HPDE6-E6E7 (cell line): Measurements from ENCODE around the gene NPAS2.

Source experiments
- DNase-seq: peaks from one replicate; pipeline ENCODE4 v3.0.0; 2011; ENCODE audit warnings: missing footprints; ENCODE audit errors: extremely low spot score

The NPAS2 gene

DNA sequence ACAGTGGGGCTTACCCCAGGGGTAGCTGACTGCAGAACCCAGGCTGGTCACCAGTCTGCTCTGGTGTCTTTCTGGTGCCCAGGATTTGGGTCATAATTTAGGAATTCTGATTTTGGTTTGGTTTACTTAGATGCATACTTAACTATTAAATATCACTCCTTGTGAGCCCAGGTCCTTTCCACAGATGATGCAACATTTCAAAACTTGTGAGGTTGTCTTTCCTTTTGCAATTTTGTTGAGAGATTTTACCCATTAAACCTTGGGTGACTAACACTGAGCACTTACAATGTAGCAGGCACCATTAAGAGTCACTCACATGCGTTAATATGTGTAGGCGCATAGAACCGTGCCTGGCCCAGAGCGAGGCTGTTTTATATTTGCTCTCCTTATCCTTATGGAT is 120.3 kb downstream of the NPAS2 start:
- DNase-seq, result no peak

DNA sequence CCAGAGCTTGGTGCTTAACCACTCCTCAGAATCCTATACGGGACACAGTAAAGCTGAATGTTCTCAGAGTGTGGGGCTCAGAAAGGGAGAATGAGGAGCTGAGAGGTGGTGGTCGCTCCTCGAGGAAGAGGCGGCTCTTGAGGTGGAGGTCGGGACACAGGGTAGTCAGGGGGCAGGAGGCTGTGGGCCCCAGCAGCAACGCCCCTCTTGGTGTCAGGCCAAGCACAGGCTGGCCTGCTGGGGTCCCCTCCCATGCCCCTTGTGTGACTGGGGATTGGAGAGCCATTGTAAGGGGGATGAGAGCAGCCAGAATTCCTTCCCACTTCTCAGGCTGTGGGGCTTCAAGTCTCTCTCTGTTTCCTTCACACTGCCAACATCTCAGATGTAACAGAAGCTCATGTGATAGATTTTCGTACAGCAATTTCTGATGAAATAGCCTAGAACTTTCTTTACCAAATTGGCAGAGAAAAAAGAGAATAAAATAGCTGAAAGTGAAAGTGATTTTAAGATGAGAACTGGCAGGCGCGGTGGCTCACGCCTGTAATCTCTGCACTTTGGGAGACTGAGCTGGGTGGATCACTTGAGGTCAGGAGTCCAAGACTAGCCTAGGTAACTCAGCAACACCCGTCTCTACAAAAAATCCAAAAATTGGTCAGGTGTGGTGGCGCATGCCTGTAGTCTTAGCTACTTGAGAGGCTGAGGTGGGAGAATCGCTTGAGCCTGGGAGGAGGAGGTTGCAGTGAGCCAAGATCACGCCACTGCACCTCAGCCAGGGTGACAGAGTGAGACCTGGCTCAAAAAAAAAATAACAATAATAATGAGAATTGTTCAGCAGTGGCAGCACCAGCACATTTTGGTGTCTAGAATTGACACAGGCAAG is 121.1 kb downstream of the NPAS2 start:
- no peak for DNase-seq

DNA sequence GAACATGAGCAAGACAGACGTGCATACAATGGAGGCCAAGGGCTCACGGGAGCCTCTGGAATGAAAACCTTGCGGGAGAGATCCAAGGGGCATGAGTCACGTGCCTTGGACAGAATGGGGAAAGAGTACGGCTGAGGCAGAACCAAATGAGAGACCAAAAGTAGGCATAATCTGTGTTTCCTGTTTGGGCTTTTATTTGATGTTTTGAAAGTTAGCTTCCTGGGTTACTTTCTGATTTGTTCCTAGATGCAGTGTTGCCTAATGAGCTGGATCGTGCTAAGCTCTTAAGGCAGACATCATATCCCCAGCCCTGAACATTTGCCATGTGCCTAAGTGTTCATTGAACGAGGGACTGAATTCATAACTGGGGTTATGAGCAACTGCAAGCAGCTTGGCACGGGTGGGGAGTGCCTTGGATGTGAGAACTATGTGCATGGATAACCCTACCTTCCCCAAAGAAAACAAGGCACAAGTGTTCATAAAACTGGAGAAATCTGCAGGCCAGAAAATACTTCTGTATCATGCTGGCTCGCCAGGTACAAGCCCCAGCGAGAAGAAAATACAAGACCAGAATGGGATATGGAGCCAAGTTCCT is 121.8 kb downstream of the NPAS2 start:
- no peak for DNase-seq

DNA sequence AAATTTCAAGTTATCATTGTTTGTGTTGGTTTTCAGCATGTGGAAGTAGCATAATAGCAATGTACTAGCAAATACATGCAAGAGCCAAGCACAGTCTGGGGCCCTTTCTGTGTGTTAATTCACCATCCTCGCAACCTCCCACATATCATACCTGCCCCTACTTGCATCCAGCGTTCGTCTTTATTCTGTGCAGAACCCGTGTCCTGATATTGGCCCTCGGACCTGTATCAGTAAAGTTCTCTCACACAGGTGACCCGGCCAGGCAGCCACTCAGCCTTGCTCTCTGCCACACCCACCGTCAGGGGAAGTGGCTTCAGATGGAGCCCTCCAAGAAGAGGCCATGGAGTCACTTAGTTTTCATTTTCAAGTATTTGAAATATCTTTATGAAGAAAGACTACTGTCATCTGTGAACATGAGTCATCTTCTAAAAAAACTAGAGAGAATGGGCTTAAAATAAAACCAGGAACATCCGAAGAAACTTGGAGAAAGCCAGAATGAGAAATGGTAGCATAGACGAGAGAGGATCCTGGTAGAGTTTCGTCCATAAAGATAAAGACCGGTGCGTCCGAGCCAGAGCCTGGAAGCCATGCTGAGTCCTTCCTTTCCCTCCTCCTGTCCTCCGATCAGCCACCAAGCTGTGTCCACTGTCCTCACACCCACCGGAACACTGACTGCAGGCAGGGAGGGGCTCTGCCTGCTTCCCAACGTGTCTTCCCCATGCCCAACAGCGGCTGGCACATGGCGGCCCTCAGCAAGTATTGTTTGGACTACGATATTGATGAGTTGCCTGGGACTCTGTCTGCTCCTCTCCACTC is 124.9 kb downstream of the NPAS2 start:
- DNase-seq, result no peak

GRCh38 chr2:100945433-100945740 is 125.4 kb downstream of the NPAS2 start:
- DNase-seq, result no peak

DNA sequence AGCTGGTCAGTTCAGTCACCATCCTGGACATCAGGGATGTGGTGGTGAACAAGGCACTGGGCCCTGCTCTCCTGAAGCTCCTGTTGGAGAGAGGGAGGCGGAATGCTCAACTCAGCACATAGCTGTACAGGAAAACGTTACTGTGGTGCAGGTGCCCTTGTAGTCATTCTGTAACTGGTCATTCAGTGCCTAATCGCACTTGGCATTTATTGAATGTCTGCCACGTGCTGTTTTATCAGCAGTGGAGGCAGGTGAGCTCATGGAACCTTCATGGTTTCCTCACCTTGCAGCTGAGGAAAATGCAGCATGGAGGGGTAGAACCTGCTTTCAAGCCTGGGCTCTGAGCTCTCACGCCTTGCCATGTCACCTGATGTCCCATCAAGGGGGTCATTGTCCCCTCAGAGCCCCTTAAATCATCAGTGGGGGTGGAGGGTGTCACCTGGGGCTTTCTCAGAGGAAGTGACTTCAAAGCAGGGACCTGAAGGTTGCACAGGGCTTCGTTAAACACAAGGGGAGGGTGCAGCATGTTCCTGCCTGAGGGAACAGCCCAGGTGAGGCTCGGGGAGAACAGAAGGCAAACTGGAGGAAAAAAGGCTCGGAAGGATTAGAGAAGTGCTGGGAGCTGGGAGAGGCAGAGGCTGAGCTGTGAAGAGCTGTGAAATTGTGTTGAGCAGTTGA is 126.1 kb downstream of the NPAS2 start:
- no peak for DNase-seq

DNA sequence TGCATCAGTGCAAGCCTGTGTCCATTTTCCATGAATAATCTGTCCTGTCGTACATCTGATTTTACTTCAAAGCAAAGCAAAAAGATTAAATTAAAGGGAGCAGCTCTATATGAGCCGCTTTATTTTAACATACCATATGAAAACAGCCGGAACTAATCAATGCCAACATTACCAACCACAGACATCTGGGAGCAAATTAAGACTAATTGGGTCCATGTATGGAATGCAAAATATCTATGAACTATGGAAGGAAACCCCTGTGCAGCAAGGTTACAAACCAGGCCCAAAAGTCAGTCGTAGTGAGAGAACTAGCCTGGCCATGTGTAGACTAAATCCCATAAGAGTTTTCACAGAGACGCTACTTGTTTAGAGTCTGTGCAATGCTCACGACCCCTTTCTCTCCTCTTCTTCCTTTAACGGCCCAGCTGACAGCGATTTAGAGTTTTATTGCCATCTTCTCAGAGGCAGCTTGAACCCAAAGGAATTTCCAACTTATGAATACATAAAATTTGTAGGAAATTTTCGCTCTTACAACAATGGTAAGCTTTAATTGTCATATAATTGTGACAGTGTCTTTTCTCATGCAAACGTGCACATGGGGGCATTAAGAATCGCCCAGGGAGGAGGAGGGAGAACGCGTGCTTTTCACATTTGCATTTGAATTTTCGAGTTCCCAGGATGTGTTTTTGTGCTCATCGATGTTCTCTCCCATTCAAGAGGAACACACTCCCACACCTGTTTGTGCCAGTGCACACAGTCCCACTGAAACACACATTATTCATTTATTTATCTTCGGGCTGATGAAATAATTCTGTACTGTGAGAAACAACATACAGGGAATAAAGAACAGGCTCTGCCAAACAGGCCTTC is 129.2 kb downstream of the NPAS2 start:
- no peak for DNase-seq

GRCh38 chr2:100952512-100952911 is 132.6 kb downstream of the NPAS2 start:
- no peak for DNase-seq

DNA sequence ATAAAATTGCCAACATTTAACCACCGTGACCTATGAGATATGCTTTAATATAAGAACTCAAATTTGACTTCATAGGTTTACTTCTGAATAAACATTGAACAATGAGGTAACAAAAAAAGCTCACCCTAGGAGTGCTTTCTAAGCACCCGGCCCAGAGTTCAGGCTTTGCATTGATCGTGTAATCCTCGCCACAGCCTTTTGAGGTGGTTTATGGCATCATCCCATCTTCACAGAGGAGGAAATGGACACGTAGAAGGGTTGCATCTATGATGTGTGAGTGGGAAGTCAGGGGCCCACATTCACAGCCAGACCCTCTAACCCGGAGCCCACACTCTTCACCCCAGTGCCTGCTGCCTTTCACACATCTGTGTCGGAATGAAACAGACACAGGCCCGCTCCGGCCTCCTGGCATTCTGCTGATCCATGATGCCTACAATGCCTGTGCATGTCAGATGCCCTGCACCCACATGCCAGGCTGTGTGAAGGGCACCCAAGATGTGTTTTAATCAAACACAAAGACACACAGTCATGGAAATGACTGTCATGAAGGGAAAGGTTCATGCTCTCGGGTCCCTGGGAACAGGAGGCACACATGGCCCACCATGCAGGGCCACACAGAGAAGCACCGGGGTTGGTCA is 133.6 kb downstream of the NPAS2 start:
- DNase-seq, result no peak

GRCh38 chr2:100954044-100954420 is 134.1 kb downstream of the NPAS2 start:
- no peak for DNase-seq

DNA sequence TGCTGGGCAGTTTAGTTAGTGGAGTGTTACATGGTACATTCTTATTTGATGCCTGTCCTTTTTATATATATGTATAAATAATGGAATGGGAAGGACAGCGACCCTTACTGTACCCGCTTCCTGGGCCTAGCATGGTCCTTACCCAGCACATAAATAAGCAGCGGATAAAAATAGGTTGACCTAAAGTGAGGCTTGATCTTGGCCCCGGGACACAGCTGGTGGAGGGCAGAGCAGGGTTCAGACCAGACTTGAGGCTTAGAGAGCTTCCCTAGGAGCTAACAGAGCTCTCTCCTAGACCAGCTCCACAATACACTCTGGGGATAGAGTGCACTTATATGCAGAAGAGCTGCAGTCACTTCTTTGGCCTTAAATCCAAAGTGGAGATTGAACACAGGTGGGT is 135.3 kb downstream of the NPAS2 start:
- DNase-seq, result no peak

GRCh38 chr2:100956081-100956480 is 136.1 kb downstream of the NPAS2 start:
- DNase-seq, result no peak

DNA sequence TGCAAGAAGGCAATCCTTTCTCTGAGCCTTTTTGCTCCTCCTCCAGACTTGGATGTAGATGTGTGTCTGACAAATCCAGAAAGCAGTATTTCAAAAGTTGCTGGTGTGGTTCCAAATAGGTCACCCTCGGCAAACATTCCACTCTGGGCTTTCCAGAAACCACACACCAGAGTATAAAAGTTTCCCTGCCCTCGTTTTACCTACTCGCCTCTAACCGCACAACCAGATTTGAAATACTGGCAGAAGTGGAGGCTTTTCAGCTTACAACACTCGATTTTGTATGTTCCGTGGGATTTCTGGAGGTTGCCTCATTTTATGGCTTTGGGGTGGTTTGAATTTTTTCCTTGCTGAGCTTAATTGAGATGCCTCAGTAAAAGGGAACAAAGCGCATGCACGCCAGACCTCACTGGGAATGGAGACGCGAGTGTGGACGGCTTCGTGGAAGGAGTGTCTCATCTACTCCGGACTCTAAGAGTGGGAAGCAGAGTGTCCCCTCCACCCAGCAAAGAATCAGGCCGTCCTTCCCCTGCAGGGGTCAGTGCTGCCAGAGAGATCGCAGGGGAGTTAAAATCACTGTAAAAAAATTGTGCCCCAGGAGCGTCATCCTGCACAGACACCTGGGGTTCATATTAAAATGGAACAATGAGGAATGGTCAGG is 138.2 kb downstream of the NPAS2 start:
- no peak for DNase-seq

DNA sequence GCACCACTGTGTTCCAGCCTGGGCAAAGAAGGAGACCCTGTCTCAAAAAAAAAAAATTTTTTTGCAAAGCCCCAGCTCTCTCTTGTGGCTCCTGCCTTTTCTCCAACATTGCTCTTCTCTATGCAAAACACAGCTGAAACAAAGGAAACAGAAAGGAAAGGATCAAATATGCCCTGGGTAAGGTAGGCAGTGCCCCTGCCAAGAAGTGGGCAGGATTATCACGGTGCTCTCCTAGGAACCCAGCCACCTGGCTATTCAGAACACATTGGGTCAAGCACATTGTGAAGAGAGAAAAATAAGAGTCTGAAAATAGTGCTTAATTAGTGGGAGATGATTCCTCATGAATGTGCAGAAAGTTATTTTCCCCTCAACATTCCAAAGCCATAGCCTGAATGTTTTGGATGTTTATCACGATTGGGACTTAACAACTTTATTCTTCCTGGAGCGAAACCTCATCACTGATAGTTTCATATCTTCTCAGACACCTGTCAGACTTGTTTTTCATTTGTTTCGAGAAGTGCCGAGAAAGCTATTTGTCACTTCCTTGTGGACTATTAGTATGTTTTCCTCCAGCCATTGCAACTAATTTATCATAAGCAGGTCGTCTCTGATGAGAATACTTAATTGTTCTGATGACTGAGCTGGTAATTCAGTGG is 139.4 kb downstream of the NPAS2 start:
- no peak for DNase-seq

DNA sequence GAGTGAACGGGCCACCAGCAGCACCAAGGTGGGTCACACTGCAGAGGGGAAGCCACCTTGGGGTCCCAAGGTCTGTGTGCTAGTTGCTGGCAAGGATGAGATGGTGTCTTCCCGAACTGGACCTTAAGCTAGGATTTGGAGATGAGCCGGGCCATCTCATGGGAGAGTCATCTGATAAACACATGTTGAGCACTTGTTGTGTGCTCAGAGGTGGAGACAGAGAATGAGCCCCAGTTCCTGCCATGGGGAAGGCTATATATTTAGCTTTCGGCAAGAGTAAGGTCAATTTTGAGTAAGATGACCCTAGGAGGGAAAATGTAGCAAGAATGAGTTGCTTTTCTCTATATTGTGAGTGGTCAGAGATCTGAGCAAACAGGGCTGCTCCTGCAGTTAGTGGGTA is 140.7 kb downstream of the NPAS2 start:
- no peak for DNase-seq

GRCh38 chr2:100962366-100963025 is 142.6 kb downstream of the NPAS2 start:
- no peak for DNase-seq

- no peak for DNase-seq
Observed at GRCh38 chr2:100963026-100963375, 143.1 kb downstream of the NPAS2 start.

- DNase-seq, result no peak
Observed at GRCh38 chr2:100964222-100964621, 144.3 kb downstream of the NPAS2 start.

DNA sequence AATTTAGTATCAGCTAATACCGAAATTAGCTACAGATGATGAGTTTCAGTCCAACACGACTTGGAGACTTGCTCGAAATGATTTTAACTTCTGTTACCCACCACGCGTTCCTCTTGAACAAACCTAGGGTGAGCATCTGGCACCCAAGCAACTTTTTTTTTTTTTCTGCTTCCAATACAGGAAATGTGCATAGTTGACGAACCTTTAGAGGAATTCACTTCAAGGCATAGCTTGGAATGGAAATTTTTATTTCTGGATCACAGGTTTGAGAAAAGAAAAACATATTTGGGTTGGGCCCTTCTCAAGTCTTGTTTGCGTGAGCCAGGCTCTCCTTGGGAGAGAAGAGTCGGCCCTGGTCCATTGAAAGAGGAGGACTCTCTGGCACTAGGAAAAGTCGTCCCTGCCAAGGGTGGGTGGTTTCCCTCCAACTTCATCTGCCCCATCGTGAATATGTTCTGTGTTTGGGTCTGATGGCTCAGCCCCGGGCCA is 144.8 kb downstream of the NPAS2 start:
- no peak for DNase-seq
